Retinal pigment epithelial cell (primary cell): Measurements from ENCODE around the gene TBC1D1.

Experiments
- DNase-seq: peaks from one replicate; pipeline ENCODE4 v3.0.0-alpha.2; 2010; ENCODE audit warnings: low read depth
- H3K4me3 ChIP-seq: 2 replicates; pipeline ENCODE4 v1.5.1; 2011; ENCODE audit warnings: mild to moderate bottlenecking, low read length, control low read depth, moderate library complexity
- CTCF ChIP-seq: conservative IDR thresholded peaks from 2 replicates; pipeline ENCODE4 v1.5.1; 2011; ENCODE audit warnings: low read depth, low read length, control low read depth, inconsistent platforms

Gene TBC1D1

GRCh38 chr4:37993806-37994205 is 102.9 kb downstream of the TBC1D1 start:
- no peak overlapping the region for H3K4me3 ChIP-seq
- no peak for TF ChIP-seq CTCF
- DNase-seq, result no peak

GRCh38 chr4:37994569-37994968 is 103.7 kb downstream of the TBC1D1 start:
- H3K4me3 ChIP-seq, result no peak overlapping the region
- DNase-seq, result peak; percentile 54
- TF ChIP-seq CTCF, result no peak

- no peak for TF ChIP-seq CTCF
- DNase-seq, result no peak
- H3K4me3 ChIP-seq, result no peak overlapping the region
Measured at GRCh38 chr4:37995299-37995821, 104.5 kb downstream of the TBC1D1 start.

GRCh38 chr4:37995981-37996775 is 105.3 kb downstream of the TBC1D1 start:
- no peak overlapping the region for H3K4me3 ChIP-seq
- DNase-seq, result no peak
- TF ChIP-seq CTCF, result no peak

- DNase-seq, result no peak
- H3K4me3 ChIP-seq, result no peak overlapping the region
- TF ChIP-seq CTCF, result no peak
Measured at GRCh38 chr4:37998226-37998625, 107.3 kb downstream of the TBC1D1 start.

GRCh38 chr4:37999000-37999716 is 108.3 kb downstream of the TBC1D1 start:
- no peak for DNase-seq
- no peak for TF ChIP-seq CTCF
- H3K4me3 ChIP-seq, result no peak overlapping the region
